ENCODE measurements around the gene WWOX. TPM values are rescaled to one million over a fixed set of nuclear protein-coding genes. Genes with fewer than 3 reads are reported as not detected.

WWOX gene
- total RNA-seq, 1 donor from 2014 or later: 8.6 TPM

- intact Hi-C loops (cut with DNase I): no loop called here
- no peak for DNase-seq (ENCODE audit: low spot score)
Measured at GRCh38 chr16:78792952-78793351, 693.5 kb downstream of the WWOX start.

- intact Hi-C loops (cut with DNase I): no loop called here
- no peak for DNase-seq (ENCODE audit: low spot score)
Measured at GRCh38 chr16:78794581-78795250, 695.3 kb downstream of the WWOX start.

GRCh38 chr16:78795433-78795832, 696.0 kb downstream of the WWOX start:
- DNase-seq (ENCODE audit: low spot score): no peak
- intact Hi-C loops (cut with DNase I): no loop called here

GRCh38 chr16:78796221-78796866, 696.9 kb downstream of the WWOX start:
- intact Hi-C loops (cut with DNase I): no loop called here
- DNase-seq (ENCODE audit: low spot score): no peak

- intact Hi-C loops (cut with DNase I): no loop called here
Measured at GRCh38 chr16:78799429-78799828, 700.0 kb downstream of the WWOX start.

GRCh38 chr16:78800523-78800922, 701.1 kb downstream of the WWOX start:
- DNase-seq (ENCODE audit: low spot score): no peak
- intact Hi-C loops (cut with DNase I): no loop called here

More at GRCh38 chr16:78799429-78799828, 700.0 kb downstream of the WWOX start:
- DNase-seq (ENCODE audit: low spot score): no peak

GRCh38 chr16:78804058-78804735, 704.7 kb downstream of the WWOX start:
- intact Hi-C loops (cut with DNase I): no loop called here
- DNase-seq (ENCODE audit: low spot score): no peak

GRCh38 chr16:78805556-78805955, 706.1 kb downstream of the WWOX start:
- no peak for DNase-seq (ENCODE audit: low spot score)
- intact Hi-C loops (cut with DNase I): no loop called here

GRCh38 chr16:78811247-78811646, 711.8 kb downstream of the WWOX start:
- intact Hi-C loops (cut with DNase I): loop anchor here (10.0 kb wide), 1 partner anchor 126 kb away; no protein-coding TSS in a partner anchor
- no peak for DNase-seq (ENCODE audit: low spot score)

- no peak for DNase-seq (ENCODE audit: low spot score)
- intact Hi-C loops (cut with DNase I): loop anchor here (10.0 kb wide), 1 partner anchor 128 kb away; no protein-coding TSS in a partner anchor
Measured at GRCh38 chr16:78812582-78812981, 713.1 kb downstream of the WWOX start.

GRCh38 chr16:78813661-78814311, 714.3 kb downstream of the WWOX start:
- DNase-seq (ENCODE audit: low spot score): no peak
- intact Hi-C loops (cut with DNase I): loop anchor here (10.0 kb wide), 1 partner anchor 129 kb away; no protein-coding TSS in a partner anchor

- intact Hi-C loops (cut with DNase I): loop anchor here (10.0 kb wide), 1 partner anchor 131 kb away; no protein-coding TSS in a partner anchor
- no peak for DNase-seq (ENCODE audit: low spot score)
Measured at GRCh38 chr16:78815713-78816112, 716.3 kb downstream of the WWOX start.

- intact Hi-C loops (cut with DNase I): loop anchor here (10.0 kb wide), 1 partner anchor 132 kb away; no protein-coding TSS in a partner anchor
- DNase-seq (ENCODE audit: low spot score): no peak
Measured at GRCh38 chr16:78816499-78817195, 717.2 kb downstream of the WWOX start.

- DNase-seq (ENCODE audit: low spot score): no peak
Measured at GRCh38 chr16:78817200-78817739, 717.8 kb downstream of the WWOX start.

GRCh38 chr16:78821335-78821734, 721.9 kb downstream of the WWOX start:
- DNase-seq (ENCODE audit: low spot score): no peak
- intact Hi-C loops (cut with DNase I): no loop called here

More at GRCh38 chr16:78817200-78817739, 717.8 kb downstream of the WWOX start:
- intact Hi-C loops (cut with DNase I): loop anchor here (10.0 kb wide), 1 partner anchor 132 kb away; no protein-coding TSS in a partner anchor

GRCh38 chr16:78822509-78822908, 723.1 kb downstream of the WWOX start:
- intact Hi-C loops (cut with DNase I): no loop called here

GRCh38 chr16:78823027-78823426, 723.6 kb downstream of the WWOX start:
- intact Hi-C loops (cut with DNase I): no loop called here
- DNase-seq (ENCODE audit: low spot score): no peak

More at GRCh38 chr16:78822509-78822908, 723.1 kb downstream of the WWOX start:
- no peak for DNase-seq (ENCODE audit: low spot score)

GRCh38 chr16:78829280-78829679, 729.8 kb downstream of the WWOX start:
- DNase-seq (ENCODE audit: low spot score): no peak
- intact Hi-C loops (cut with DNase I): no loop called here

GRCh38 chr16:78830599-78830998, 731.1 kb downstream of the WWOX start:
- intact Hi-C loops (cut with DNase I): no loop called here
- no peak for DNase-seq (ENCODE audit: low spot score)
